Fibroblast of villous mesenchyme (primary cell): Measurements from ENCODE around the gene PCAT6. TPM values are rescaled to one million over a fixed set of nuclear protein-coding genes. Genes with fewer than 3 reads are reported as not detected.

Experiments
- DNase-seq: peaks from one replicate; pipeline ENCODE4 v3.0.0-alpha.2; 2010; ENCODE audit warnings: low read depth
- H3K4me3 ChIP-seq: 2 replicates; pipeline ENCODE4 v1.5.1; 2011; ENCODE audit warnings: low read depth, mild to moderate bottlenecking, low read length
- total RNA-seq: library from RNA; depleted of rRNA; stranded (reverse); fragments of >200 nt; gene quantifications from 2 replicates; pipeline ENCODE4 v1.2.3, GENCODE V29; 2012
- TF ChIP-seq, protein P1 (sequence below): IDR thresholded peaks from 2 replicates; pipeline ENCODE4 v1.5.1; 2012; ENCODE audit warnings: low read depth, mild to moderate bottlenecking, low read length; ENCODE audit not compliant: insufficient read depth

PCAT6 gene
- 0.64 TPM in 1 of 2 replicates, not detected in the other for total RNA-seq

- TF ChIP-seq, protein P1, sequence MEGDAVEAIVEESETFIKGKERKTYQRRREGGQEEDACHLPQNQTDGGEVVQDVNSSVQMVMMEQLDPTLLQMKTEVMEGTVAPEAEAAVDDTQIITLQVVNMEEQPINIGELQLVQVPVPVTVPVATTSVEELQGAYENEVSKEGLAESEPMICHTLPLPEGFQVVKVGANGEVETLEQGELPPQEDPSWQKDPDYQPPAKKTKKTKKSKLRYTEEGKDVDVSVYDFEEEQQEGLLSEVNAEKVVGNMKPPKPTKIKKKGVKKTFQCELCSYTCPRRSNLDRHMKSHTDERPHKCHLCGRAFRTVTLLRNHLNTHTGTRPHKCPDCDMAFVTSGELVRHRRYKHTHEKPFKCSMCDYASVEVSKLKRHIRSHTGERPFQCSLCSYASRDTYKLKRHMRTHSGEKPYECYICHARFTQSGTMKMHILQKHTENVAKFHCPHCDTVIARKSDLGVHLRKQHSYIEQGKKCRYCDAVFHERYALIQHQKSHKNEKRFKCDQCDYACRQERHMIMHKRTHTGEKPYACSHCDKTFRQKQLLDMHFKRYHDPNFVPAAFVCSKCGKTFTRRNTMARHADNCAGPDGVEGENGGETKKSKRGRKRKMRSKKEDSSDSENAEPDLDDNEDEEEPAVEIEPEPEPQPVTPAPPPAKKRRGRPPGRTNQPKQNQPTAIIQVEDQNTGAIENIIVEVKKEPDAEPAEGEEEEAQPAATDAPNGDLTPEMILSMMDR: no peak
- DNase-seq: peak; percentile 98
- peak within 1 kb of the TSS; percentile 84 for H3K4me3 ChIP-seq
Measured at GRCh38 chr1:202810615-202811295, at the start of gene PCAT6. Gene PCAT6, plus strand, starts transcription at chr1:202810954.

- TF ChIP-seq, protein P1: no peak
- DNase-seq: no peak
- H3K4me3 ChIP-seq: no peak overlapping the region
Measured at GRCh38 chr1:202762019-202762418, 48.7 kb upstream of the PCAT6 start.

DNA sequence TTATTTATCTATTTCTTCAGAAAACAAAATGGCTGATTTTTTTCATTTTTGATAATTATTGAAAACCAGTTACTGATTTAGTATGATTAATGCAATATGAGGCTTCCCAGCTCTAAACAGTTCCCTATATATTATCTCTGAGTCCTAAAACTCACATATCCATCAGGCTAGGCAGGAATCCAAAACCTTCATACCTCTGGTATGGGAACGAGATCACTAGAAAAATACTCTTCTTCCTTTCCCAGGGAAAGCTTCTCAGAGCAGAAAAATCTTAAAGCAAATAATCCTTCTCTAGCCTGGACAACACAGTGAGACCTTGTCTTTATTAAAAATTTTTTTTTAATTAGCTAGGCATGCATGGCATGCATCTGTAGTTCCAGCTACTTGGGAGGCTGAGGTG is 45.0 kb upstream of the PCAT6 start:
- DNase-seq: no peak
- H3K4me3 ChIP-seq: no peak overlapping the region
- TF ChIP-seq, protein P1: no peak

DNA sequence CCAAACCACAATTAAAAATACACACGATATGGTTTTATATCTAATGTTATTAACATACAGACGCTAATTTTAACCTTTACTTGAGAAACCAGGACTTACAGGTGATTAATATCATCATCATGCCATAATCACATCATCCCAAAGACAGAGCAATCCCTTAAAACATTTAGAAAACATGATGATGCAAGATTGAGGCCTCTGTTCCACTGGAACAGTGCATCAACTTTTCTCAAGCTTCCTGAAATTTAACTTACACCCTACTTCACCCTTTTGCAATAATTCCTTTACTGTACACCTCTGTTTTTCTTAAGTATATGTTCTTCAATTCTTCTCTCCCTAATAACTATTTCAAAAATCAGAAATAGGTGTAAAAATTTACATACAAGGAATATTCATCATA is 40.6 kb upstream of the PCAT6 start:
- no peak overlapping the region for H3K4me3 ChIP-seq
- TF ChIP-seq, protein P1: no peak
- DNase-seq: no peak

GRCh38 chr1:202781180-202781579 is 29.6 kb upstream of the PCAT6 start:
- TF ChIP-seq, protein P1: no peak
- DNase-seq: no peak
- no peak overlapping the region for H3K4me3 ChIP-seq

DNA sequence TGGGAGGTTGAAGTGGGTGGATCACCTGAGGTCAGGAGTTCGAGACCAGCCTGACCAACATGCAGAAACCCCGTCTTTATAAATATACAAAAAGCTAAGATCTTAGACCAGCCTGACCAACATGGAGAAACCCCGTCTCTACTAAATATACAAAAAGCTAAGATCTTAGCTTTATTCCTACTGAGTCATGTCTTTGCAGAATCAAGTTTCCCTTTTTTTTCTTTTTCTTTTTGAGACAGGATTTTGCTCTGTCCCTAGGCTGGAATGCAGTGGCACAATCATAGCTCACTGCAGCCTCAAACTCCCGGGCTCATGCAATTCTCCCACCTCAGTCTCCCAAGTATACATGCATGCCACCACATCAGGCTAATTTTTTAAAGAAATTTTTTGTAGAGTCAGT is 23.9 kb upstream of the PCAT6 start:
- TF ChIP-seq, protein P1: no peak
- DNase-seq: no peak

GRCh38 chr1:202788800-202789199 is 22.0 kb upstream of the PCAT6 start:
- H3K4me3 ChIP-seq: no peak overlapping the region
- TF ChIP-seq, protein P1: no peak
- DNase-seq: no peak

More for the DNA sequence above, 23.9 kb upstream of the PCAT6 start:
- H3K4me3 ChIP-seq: no peak overlapping the region
